ENCODE results near the gene RAC2.

DNA sequence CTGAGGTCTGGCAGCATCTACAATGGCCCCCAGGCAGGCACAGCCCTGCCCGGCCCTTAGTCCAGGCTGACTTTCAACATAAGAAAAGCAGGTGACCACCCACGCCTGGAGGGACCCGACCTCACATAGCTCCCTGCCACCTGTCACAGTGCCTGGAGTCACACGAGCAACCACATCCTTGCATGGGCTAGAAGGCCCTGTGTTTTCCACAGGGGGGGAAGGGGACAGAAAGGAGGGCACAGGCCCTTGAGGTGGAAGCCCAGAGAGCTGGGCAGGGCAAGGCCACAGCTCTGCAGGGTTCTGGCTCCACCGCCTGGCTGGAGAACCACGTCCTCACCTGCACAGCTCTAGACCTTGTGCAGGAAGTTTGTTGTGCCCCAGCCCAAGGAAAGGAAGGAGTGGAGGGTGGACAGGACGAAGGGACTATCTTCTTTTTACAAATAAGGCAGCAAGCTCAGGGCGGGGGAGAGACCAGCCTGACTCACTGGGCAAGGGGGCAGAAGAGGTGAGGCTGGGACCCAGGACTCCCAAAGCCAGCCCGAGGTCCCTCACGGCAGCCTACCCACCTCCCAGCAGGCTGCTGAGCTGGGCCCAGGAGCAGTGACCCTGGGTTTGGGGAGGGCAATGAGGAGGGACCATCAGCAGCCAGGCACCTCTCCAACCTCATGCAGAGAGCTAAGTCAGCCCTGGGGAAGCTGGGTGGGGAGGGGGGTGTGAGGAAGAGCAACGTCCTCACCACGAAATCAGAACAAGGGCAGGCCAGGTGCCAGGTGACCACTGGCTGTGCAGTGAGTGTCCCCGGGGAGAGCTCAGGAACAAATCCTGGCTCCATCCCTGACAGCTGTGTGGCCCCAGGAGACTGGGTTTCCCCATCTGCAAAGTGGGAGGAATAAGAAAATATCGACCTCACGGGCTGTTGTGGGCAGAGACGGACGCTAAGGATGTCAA is 60.4 kb downstream of the RAC2 start:
- TF ChIP-seq POLR2AphosphoS5 (IDR thresholded peaks at IDR 0.05; ENCODE audit: low read depth, low read length): no peak
- no peak for TF ChIP-seq TAF1 (IDR thresholded peaks at IDR 0.05; ENCODE audit: borderline replicate concordance, low read depth, low read length)
